GM12872 (cell line): ENCODE data around the gene RANBP3.

ENCODE experiments used
- TF ChIP-seq, protein P1 (sequence below): IDR thresholded peaks from 3 replicates; pipeline ENCODE4 v1.5.1; 2011; ENCODE audit warnings: low read depth, mild to moderate bottlenecking, low read length, moderate library complexity; ENCODE audit not compliant: insufficient read depth

The RANBP3 gene

DNA sequence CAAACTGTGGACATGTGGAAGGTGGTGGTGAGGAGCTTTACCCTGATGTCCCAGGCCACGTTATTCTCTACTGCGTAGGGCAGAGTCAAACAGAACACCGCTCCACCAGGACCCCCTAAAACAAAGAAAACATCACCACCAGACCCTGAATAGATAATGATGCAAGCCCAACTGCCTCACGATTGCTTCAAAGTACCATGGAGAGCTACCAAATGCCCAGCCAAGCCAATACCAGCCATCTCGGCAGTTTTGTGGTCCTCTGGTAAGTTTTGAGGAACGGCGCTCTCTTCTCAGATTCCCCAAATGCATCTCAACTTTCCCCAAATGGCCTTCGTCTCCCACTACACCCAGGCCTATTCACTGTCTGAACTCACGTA, 5.6 kb downstream of the RANBP3 start:
- TF ChIP-seq, protein P1, sequence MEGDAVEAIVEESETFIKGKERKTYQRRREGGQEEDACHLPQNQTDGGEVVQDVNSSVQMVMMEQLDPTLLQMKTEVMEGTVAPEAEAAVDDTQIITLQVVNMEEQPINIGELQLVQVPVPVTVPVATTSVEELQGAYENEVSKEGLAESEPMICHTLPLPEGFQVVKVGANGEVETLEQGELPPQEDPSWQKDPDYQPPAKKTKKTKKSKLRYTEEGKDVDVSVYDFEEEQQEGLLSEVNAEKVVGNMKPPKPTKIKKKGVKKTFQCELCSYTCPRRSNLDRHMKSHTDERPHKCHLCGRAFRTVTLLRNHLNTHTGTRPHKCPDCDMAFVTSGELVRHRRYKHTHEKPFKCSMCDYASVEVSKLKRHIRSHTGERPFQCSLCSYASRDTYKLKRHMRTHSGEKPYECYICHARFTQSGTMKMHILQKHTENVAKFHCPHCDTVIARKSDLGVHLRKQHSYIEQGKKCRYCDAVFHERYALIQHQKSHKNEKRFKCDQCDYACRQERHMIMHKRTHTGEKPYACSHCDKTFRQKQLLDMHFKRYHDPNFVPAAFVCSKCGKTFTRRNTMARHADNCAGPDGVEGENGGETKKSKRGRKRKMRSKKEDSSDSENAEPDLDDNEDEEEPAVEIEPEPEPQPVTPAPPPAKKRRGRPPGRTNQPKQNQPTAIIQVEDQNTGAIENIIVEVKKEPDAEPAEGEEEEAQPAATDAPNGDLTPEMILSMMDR = no peak

DNA sequence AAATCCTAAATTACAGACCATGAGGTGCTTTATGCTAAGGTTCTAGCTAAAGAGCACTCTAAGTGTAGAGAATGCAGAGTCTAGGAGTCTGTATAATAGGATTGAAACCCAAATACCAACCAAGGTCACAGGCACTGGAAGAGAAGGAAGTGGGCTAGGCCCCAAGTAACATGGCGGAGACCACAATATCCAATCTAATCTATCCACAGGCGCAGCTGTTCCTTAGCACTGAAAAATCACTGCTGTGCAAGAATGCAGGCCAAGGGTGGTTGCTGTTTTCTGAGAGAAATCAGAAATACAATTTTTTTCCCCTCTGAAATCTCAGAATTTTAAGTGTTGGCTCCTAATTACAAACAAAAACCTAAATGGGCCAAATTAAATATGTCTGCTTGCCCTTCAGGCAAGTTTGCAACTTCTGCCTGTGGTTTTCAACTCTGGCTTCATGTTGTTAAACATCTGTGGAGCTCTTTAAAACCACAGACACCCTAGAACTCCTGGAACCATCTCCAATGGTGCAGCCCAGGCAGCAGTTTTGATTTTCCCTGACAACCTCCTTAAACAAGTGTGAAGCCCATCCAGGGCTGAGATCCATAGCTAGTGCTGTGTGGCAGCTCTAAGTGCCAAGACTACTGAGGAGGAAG, 6.1 kb downstream of the RANBP3 start:
- TF ChIP-seq, protein P1 = no peak

DNA sequence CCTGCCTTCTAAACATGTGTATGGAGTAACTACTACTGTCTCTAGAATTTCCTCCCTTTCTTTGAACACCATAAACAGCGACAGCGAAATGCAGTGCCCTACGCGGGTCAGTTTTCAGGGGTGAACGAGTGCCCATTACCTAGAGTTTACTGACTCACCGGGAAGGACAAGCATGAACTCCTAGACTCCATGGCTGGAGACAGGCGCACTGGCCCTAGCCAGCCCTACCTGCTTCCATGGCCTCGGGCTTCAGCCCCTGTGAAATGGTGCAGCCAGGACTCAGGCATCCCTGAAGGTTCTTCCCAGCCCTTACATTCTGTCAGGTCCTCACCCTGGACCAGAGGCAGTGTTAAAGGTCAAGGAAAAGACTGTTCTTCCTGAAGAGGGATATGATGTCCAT, 8.5 kb downstream of the RANBP3 start:
- TF ChIP-seq, protein P1 = no peak

DNA sequence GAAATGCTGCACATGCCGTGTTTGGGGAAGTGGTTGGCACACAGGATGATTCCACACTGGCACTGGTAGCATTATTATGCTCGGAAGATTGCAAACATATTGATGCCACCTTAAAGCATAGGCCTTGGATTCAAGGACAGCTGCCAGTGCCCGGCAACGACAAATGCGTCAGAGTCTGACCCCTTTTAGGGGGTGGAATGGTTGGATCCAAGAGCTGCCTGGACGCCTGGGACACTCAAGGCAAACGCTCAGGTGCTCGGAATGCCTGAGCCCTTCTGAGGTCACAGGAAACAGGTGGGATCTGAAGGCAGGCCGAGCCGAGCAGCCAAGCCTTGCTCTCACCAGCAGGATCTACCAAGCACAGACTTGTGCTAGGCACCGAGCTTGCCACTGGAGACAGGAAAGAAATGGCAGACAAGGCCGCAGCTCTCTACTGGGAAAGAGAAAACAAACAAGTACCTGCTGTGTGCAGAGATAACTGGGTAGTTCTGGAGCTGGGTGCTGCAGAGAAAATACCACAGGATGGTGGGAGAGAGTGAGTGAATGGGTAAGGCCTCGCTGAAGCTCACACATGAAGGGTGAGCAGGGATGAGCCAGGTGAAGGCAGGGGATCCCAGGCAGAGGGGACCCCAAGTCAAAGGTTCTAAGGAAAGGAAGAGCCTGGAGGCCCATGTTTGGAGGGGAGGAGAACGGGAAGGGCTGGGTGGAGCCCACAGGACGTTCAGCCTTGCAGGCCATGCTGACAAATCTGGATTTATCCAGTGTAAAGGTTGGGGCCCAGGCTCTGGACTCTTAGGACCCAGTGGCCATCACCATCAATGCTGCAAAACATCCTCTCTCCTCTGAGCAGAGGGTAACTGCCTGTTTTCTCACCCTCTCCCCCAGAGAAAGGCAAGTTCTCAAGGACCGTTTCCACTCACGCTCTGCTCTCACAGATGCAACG, 9.2 kb downstream of the RANBP3 start:
- TF ChIP-seq, protein P1 = no peak

DNA sequence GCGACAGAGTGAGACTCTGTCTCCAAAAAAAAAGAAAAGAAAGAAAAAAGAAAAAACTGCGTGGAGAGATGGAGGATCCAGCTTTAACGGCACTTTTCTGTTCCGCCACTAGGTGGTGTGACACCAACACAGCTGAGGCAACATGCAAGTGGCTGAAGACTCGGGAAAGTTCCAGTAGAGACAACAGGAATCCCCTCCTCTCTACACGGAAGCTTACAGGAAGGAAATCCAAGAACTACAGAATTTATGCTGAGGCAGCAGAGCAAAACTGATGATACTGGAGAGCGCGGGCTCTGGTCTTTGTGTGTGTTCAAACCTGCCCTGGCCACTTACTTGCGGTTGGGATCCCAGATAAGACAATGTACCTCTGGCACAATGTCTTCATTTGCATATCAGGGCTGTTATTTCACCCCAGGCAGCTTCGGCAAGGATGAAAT, 9.9 kb downstream of the RANBP3 start:
- TF ChIP-seq, protein P1 = peak; percentile 94

DNA sequence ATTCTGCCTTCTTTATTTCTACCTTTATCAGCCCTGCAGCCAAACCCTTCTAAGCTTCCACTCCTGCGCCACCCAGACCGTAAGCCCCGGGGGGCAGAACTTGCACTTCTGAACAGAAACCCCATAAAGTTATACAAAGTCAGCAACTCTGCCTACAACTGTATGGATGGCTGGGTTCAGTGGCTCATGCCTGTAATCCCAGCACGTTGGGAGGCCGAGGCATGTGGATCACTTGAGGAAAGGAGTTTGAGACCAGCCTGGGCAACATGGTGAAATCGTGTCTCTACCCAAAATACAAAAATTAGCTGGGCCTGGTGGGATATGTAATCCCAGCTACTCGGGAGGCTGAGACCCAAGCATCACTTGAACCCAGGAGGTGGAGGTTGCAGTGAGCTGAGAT, 10.4 kb downstream of the RANBP3 start:
- TF ChIP-seq, protein P1 = no peak

DNA sequence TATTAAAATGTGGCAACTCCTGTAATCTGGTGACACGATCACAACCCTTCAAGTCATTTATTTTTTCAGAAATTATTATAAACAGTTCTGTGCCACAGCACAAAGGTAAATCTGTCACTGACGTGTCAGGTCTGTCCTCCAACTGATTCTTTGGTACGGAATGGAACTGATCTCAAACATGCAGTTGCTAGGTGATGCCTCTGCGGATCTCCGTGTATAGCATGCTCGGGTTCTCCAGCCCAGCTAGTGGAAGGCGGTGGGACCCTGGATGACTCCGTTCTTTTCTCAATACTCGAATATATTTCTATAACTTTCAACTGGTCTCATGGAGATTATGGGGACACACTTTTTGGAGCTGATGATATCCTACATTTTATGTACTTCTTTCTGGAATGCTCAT, 11.0 kb downstream of the RANBP3 start:
- TF ChIP-seq, protein P1 = no peak
